ENCODE measurements around the gene CNTNAP2. TPM values are rescaled to one million over a fixed set of nuclear protein-coding genes. Genes with fewer than 3 reads are reported as not detected.

CNTNAP2 gene
- total and polyA plus RNA-seq, 2 of the 13 experiments (the other 11 are each of a cell fraction or from before 2014, with no cell fraction given) = 0.40 to 0.42 TPM

- Histone ChIP-seq H3K36me3 (replicated peaks in 1 of 2; ENCODE audit: control insufficient read depth in 1 of 2, insufficient read depth in 2 of 2, low read length in 2 of 2) (no peaks in the 10 kb centered on the region), H3K9ac (ENCODE audit: insufficient read depth, low read depth, low read length) (no peak overlapping the region), H2AFZ (ENCODE audit: low read length) (no peak overlapping the region), H3K9me3 (ENCODE audit: low read length) (no peaks in the 10 kb centered on the region), H3K27ac (ENCODE audit: extremely low read length, insufficient read depth, low read length) (no peak overlapping the region), H3K27me3 (ENCODE audit: control insufficient read depth in 1 of 2, insufficient read depth in 2 of 2, low read length in 2 of 2) (0 out of 5 replicates have a peak, but pooled peaks cover 0 to 3% of the 10 kb centered on the region in 2 experiments), H3K4me2 (ENCODE audit: low read depth, low read length) (no peak overlapping the region), H4K20me1 (ENCODE audit: insufficient read depth, low read length) (no peaks in the 10 kb centered on the region), H3K79me2 (ENCODE audit: insufficient read depth, low read length) (no peaks in the 10 kb centered on the region), H3K4me1 (ENCODE audit: insufficient read depth, low read length) (no peaks in the 10 kb centered on the region), H3K4me3 (replicated peaks in 1 of 3; ENCODE audit: insufficient read depth in 1 of 3, low read depth in 2 of 3, low read length in 3 of 3) (no peak overlapping the region)
- ChIA-PET POLR2A (no interaction called here), CTCF (ENCODE audit: low intra/inter-chr PET ratio, low total read pairs) (no interaction called here)
- DNase-seq (ENCODE audit: low spot score) (no peak), FAIRE-seq (no peak), ATAC-seq (no peak)
- no peak for TF ChIP-seq SAP130 (CRISPR knock-in tag; IDR thresholded peaks at IDR 0.05; ENCODE audit: low read depth)
- no peak for TF ChIP-seq RELA (CRISPR knock-in tag; IDR thresholded peaks at IDR 0.05)
- TF ChIP-seq NFYB (CRISPR knock-in tag; IDR thresholded peaks at IDR 0.05) = no peak
- no peak for TF ChIP-seq ZFY (CRISPR knock-in tag; IDR thresholded peaks at IDR 0.05)
- no peak for TF ChIP-seq TBX2 (CRISPR knock-in tag; IDR thresholded peaks at IDR 0.05; ENCODE audit: borderline replicate concordance)
- TF ChIP-seq RXRB (CRISPR knock-in tag; IDR thresholded peaks at IDR 0.05; ENCODE audit: borderline replicate concordance) = no peak
- TF ChIP-seq CEBPB (IDR thresholded peaks at IDR 0.05; ENCODE audit: borderline replicate concordance, low read depth, low read length) = 0 out of 2 replicates have a peak, but pooled peaks have one; percentile 21
- WGBS (ENCODE audit: low lambda C conversion rate) = 27% methylated on average over 4 of the region's 4 CpGs
- intact Hi-C loops (cut with micrococcal nuclease; ENCODE audit: unreplicated experiment) (no loop called here), in situ Hi-C loops (cut with HindIII; ENCODE audit: extremely low pct_ligation_motif_present, low pct_unique_long_range_greater_than_20kb) (no loop called here)
- no TSS peak for BruUV-seq (replicated peaks)
Observed at GRCh38 chr7:148230883-148231282, 2114.3 kb downstream of the CNTNAP2 start.

GRCh38 chr7:148232784-148233183 lies 2116.2 kb downstream of the CNTNAP2 start:
- Histone ChIP-seq H2AFZ (ENCODE audit: low read length) (no peak overlapping the region), H3K27ac (ENCODE audit: extremely low read length, insufficient read depth, low read length) (no peak overlapping the region), H3K9ac (ENCODE audit: insufficient read depth, low read depth, low read length) (no peak overlapping the region), H3K36me3 (replicated peaks in 1 of 2; ENCODE audit: control insufficient read depth in 1 of 2, insufficient read depth in 2 of 2, low read length in 2 of 2) (no peaks in the 10 kb centered on the region), H3K4me3 (replicated peaks in 1 of 3; ENCODE audit: insufficient read depth in 1 of 3, low read depth in 2 of 3, low read length in 3 of 3) (no peak overlapping the region), H3K9me3 (ENCODE audit: low read length) (no peaks in the 10 kb centered on the region), H3K27me3 (ENCODE audit: control insufficient read depth in 1 of 2, insufficient read depth in 2 of 2, low read length in 2 of 2) (no peaks in the 10 kb centered on the region), H3K4me2 (ENCODE audit: low read depth, low read length) (no peak overlapping the region), H3K4me1 (ENCODE audit: insufficient read depth, low read length) (no peaks in the 10 kb centered on the region), H3K79me2 (ENCODE audit: insufficient read depth, low read length) (no peaks in the 10 kb centered on the region), H4K20me1 (ENCODE audit: insufficient read depth, low read length) (no peaks in the 10 kb centered on the region)
- ATAC-seq (no peak), DNase-seq (ENCODE audit: low spot score) (no peak), FAIRE-seq (no peak)
- ChIA-PET CTCF (ENCODE audit: low intra/inter-chr PET ratio, low total read pairs) (no interaction called here), POLR2A (no interaction called here)
- intact Hi-C loops (cut with micrococcal nuclease; ENCODE audit: unreplicated experiment) (no loop called here), in situ Hi-C loops (cut with HindIII; ENCODE audit: extremely low pct_ligation_motif_present, low pct_unique_long_range_greater_than_20kb) (no loop called here)
- 25% methylated on average over 3 of the region's 3 CpGs for WGBS (ENCODE audit: low lambda C conversion rate)
- no TSS peak for BruUV-seq (replicated peaks)
- TF ChIP-seq CCAR2 (optimal IDR thresholded peaks at IDR 0.05; ENCODE audit: low read depth, low read length) (no peak), ARNT (IDR thresholded peaks at IDR 0.05) (no peak), POLR2AphosphoS2 (IDR thresholded peaks at IDR 0.05; ENCODE audit: low read depth, low read length) (no peak), SRY (CRISPR knock-in tag; IDR thresholded peaks at IDR 0.05) (no peak), CENPX (CRISPR knock-in tag; IDR thresholded peaks at IDR 0.05) (no peak), HNF1B (CRISPR knock-in tag; IDR thresholded peaks at IDR 0.05) (no peak), ZNF263 (CRISPR knock-in tag; IDR thresholded peaks at IDR 0.05) (no peak), ZKSCAN1 (IDR thresholded peaks at IDR 0.05; ENCODE audit: low read length) (no peak), ZNF691 (CRISPR knock-in tag; IDR thresholded peaks at IDR 0.05; ENCODE audit: borderline replicate concordance, low read depth) (no peak), ZZZ3 (CRISPR knock-in tag; IDR thresholded peaks at IDR 0.05; ENCODE audit: borderline replicate concordance) (no peak)
- TF ChIP-seq, protein P1, sequence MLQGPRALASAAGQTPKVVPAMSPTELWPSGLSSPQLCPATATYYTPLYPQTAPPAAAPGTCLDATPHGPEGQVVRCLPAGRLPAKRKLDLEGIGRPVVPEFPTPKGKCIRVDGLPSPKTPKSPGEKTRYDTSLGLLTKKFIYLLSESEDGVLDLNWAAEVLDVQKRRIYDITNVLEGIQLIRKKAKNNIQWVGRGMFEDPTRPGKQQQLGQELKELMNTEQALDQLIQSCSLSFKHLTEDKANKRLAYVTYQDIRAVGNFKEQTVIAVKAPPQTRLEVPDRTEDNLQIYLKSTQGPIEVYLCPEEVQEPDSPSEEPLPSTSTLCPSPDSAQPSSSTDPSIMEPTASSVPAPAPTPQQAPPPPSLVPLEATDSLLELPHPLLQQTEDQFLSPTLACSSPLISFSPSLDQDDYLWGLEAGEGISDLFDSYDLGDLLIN (CRISPR knock-in tag; IDR thresholded peaks at IDR 0.05; ENCODE audit: borderline replicate concordance) = no peak
